ENCODE measurements around the gene PTGER1. TPM values are rescaled to one million over a fixed set of nuclear protein-coding genes. Genes with fewer than 3 reads are reported as not detected.

Gene PTGER1
- total RNA-seq, 1 donor from 2014 or later: 1.1 TPM

- H3K9me3 Mint-ChIP-seq: no peaks in the 10 kb centered on the region
- intact Hi-C loops (cut with micrococcal nuclease): loop anchor here (2.0 kb wide), 2 partner anchors 15 to 39 kb away; partner anchors contain the start of gene DDX39A
- H3K4me1 Mint-ChIP-seq: peaks cover 36% of the 10 kb centered on the region
- peak; percentile 77 for DNase-seq
- H3K36me3 Mint-ChIP-seq (ENCODE audit: low read depth): peaks cover 2% of the 10 kb centered on the region
- peaks cover 12% of the 10 kb centered on the region for H3K27me3 Mint-ChIP-seq
- H3K27ac Mint-ChIP-seq: peak overlapping the region; percentile 67
- peak overlapping the region; percentile 83 for H3K4me3 Mint-ChIP-seq
Measured at GRCh38 chr19:14433554-14434501, 41.3 kb downstream of the PTGER1 start.

GRCh38 chr19:14432791-14433553 is 42.2 kb downstream of the PTGER1 start, which contains the start of gene PKN1:
PKN1 (plus strand) TSS chr19:14433306; CDS start chr19:14433522, 216 bp downstream.
- peak within 1 kb of the TSS; percentile 84 for H3K4me3 Mint-ChIP-seq
- DNase-seq: peak; percentile 90
- no peaks in the 10 kb centered on the region for H3K9me3 Mint-ChIP-seq
- H3K27me3 Mint-ChIP-seq: peaks cover 12% of the 10 kb centered on the region
- H3K4me1 Mint-ChIP-seq: peaks cover 35% of the 10 kb centered on the region
- intact Hi-C loops (cut with micrococcal nuclease): loop anchor here (2.0 kb wide), 2 partner anchors 14 to 40 kb away; partner anchors contain the start of gene DDX39A
- H3K36me3 Mint-ChIP-seq (ENCODE audit: low read depth): peaks cover 2% of the 10 kb centered on the region
- peak within 1 kb of the TSS; percentile 82 for H3K27ac Mint-ChIP-seq

GRCh38 chr19:14430712-14431111 is 44.4 kb downstream of the PTGER1 start:
- Mint-ChIP-seq H3K4me3 (peak overlapping the region; percentile 50), H3K36me3 (ENCODE audit: low read depth) (peaks cover 2% of the 10 kb centered on the region), H3K27ac (peak overlapping the region; percentile 49), H3K27me3 (peaks cover 15% of the 10 kb centered on the region), H3K9me3 (no peaks in the 10 kb centered on the region), H3K4me1 (peaks cover 30% of the 10 kb centered on the region)
- intact Hi-C loops (cut with micrococcal nuclease): no loop called here
- DNase-seq: no peak

- no peak for DNase-seq
- Mint-ChIP-seq H3K27me3 (peaks cover 15% of the 10 kb centered on the region), H3K36me3 (ENCODE audit: low read depth) (no peaks in the 10 kb centered on the region), H3K4me3 (no peak overlapping the region), H3K27ac (no peak overlapping the region), H3K9me3 (no peaks in the 10 kb centered on the region), H3K4me1 (peaks cover 18% of the 10 kb centered on the region)
- intact Hi-C loops (cut with micrococcal nuclease): no loop called here
Measured at GRCh38 chr19:14428882-14429416, 46.2 kb downstream of the PTGER1 start.

- Mint-ChIP-seq H3K4me1 (peaks cover 15% of the 10 kb centered on the region), H3K4me3 (no peak overlapping the region), H3K36me3 (ENCODE audit: low read depth) (no peaks in the 10 kb centered on the region), H3K27ac (no peak overlapping the region), H3K9me3 (no peaks in the 10 kb centered on the region), H3K27me3 (peaks cover 15% of the 10 kb centered on the region)
- intact Hi-C loops (cut with micrococcal nuclease): no loop called here
- DNase-seq: no peak
Measured at GRCh38 chr19:14427461-14427860, 47.7 kb downstream of the PTGER1 start.

- Mint-ChIP-seq H3K36me3 (ENCODE audit: low read depth) (no peaks in the 10 kb centered on the region), H3K9me3 (no peaks in the 10 kb centered on the region), H3K27me3 (peaks cover 8% of the 10 kb centered on the region), H3K4me1 (peaks cover 3% of the 10 kb centered on the region), H3K4me3 (no peak overlapping the region), H3K27ac (no peak overlapping the region)
- DNase-seq: no peak
- intact Hi-C loops (cut with micrococcal nuclease): no loop called here
Measured at GRCh38 chr19:14425696-14426138, 49.4 kb downstream of the PTGER1 start.

Other genes starting within 250 kb of the PTGER1 start
- 206 and 209 TPM in 2 replicates for gene ADGRE5, start 93.9 kb downstream of the PTGER1 start, total RNA-seq
- 274 and 280 TPM in 2 replicates for gene DDX39A, start 56.0 kb downstream of the PTGER1 start, total RNA-seq
- 172 and 180 TPM in 2 replicates for gene PKN1, start 42.0 kb downstream of the PTGER1 start, total RNA-seq
- 39.9 and 40.1 TPM in 2 replicates for gene GIPC1, start 20.8 kb upstream of the PTGER1 start, total RNA-seq
- gene DNAJB1, start 43.0 kb upstream of the PTGER1 start, total RNA-seq: 117 and 126 TPM in 2 replicates
- gene TECR, start 54.2 kb upstream of the PTGER1 start, total RNA-seq: 108 and 119 TPM in 2 replicates
- gene NDUFB7, start 96.7 kb upstream of the PTGER1 start, total RNA-seq: 129 and 132 TPM in 2 replicates
- not detected in 2 replicates for gene CLEC17A, start 107.7 kb upstream of the PTGER1 start, total RNA-seq
- gene ADGRE3, start 199.5 kb upstream of the PTGER1 start, total RNA-seq: not detected in 2 replicates
- 15.0 and 15.3 TPM in 2 replicates for gene ZNF333, start 214.7 kb upstream of the PTGER1 start, total RNA-seq